NCI-H524 treated with DMSO at 0.1 percent for 48 hours (cell line): ENCODE measurements around the gene FBN3.

Experiments used
- DNase-seq: peaks from one replicate; lab custom pipeline; 2025; lab: John Stamatoyannopoulos, UW

FBN3 gene

DNA sequence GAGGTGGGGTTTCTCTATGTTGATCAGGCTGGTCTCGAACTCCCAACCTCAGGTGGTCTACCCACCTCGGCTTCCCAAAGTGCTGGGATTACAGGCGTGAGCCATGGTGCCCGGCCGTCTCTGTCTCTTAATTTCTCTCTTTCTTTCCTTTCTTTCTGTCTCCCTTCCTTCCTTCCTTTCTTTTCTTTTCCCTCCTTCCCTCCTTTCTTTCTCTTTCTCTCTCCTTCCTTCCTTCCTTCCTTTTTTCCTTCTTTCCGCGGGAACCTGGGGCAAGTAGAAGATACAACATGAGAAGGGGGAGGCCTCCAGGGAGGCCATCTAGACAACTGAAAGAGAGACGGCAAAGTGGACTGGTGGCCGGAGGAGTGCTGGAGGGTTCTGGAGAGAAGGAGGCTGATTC lies 128.7 kb downstream of the FBN3 start:
- no peak for DNase-seq

DNA sequence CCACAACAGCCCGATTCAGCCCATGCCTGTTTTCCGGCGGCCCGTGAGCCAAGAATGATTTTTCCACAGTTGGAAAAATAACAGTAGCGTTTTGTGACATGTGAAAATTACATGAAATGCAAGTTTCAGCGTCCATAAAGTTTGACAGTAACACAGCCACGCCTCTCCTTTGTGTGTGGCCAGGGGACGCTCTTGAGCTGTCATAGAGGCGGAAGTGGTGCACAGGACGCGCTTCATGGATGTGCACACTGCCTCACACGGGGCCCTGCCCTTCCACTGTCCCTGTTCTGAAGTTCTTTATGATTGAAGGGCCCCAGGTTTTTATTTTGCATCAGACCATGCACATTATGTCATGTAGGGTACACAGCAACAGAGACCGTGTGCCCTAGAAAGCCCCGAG lies 131.6 kb downstream of the FBN3 start:
- DNase-seq: no peak
